ENCODE results near the gene JADE1.

JADE1 gene

GRCh38 chr4:128848461-128848860, 39.0 kb downstream of the JADE1 start:
- H3K36me3 ChIP-seq (ENCODE audit: low read depth), result peaks cover 73% of the 10 kb centered on the region
- no peak overlapping the region for H3K27ac ChIP-seq (ENCODE audit: poor library complexity, severe bottlenecking)
- no peaks in the 10 kb centered on the region for H3K9me3 ChIP-seq (ENCODE audit: severe bottlenecking)

GRCh38 chr4:128850252-128850651, 40.8 kb downstream of the JADE1 start:
- no peak for ATAC-seq (ENCODE audit: low read depth)
- Histone ChIP-seq H3K27me3 (ENCODE audit: insufficient read depth, poor library complexity, severe bottlenecking) (no peaks in the 10 kb centered on the region), H3K4me3 (ENCODE audit: severe bottlenecking) (no peak overlapping the region), H3K4me1 (ENCODE audit: insufficient read depth, poor library complexity, severe bottlenecking) (no peaks in the 10 kb centered on the region), H3K27ac (ENCODE audit: poor library complexity, severe bottlenecking) (no peak overlapping the region), H3K9me3 (ENCODE audit: severe bottlenecking) (no peaks in the 10 kb centered on the region), H3K36me3 (ENCODE audit: low read depth) (peaks cover 81% of the 10 kb centered on the region)
- no peak for DNase-seq (ENCODE audit: low spot score)
- TF ChIP-seq, protein P1, sequence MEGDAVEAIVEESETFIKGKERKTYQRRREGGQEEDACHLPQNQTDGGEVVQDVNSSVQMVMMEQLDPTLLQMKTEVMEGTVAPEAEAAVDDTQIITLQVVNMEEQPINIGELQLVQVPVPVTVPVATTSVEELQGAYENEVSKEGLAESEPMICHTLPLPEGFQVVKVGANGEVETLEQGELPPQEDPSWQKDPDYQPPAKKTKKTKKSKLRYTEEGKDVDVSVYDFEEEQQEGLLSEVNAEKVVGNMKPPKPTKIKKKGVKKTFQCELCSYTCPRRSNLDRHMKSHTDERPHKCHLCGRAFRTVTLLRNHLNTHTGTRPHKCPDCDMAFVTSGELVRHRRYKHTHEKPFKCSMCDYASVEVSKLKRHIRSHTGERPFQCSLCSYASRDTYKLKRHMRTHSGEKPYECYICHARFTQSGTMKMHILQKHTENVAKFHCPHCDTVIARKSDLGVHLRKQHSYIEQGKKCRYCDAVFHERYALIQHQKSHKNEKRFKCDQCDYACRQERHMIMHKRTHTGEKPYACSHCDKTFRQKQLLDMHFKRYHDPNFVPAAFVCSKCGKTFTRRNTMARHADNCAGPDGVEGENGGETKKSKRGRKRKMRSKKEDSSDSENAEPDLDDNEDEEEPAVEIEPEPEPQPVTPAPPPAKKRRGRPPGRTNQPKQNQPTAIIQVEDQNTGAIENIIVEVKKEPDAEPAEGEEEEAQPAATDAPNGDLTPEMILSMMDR (IDR thresholded peaks at IDR 0.05; ENCODE audit: poor library complexity, severe bottlenecking), result no peak

More at GRCh38 chr4:128848461-128848860, 39.0 kb downstream of the JADE1 start:
- DNase-seq (ENCODE audit: low spot score) (no peak), ATAC-seq (ENCODE audit: low read depth) (no peak)
- Histone ChIP-seq H3K4me1 (ENCODE audit: insufficient read depth, poor library complexity, severe bottlenecking) (no peaks in the 10 kb centered on the region), H3K27me3 (ENCODE audit: insufficient read depth, poor library complexity, severe bottlenecking) (no peaks in the 10 kb centered on the region), H3K4me3 (ENCODE audit: severe bottlenecking) (no peak overlapping the region)
- TF ChIP-seq, protein P1 (IDR thresholded peaks at IDR 0.05; ENCODE audit: poor library complexity, severe bottlenecking), result no peak

DNA sequence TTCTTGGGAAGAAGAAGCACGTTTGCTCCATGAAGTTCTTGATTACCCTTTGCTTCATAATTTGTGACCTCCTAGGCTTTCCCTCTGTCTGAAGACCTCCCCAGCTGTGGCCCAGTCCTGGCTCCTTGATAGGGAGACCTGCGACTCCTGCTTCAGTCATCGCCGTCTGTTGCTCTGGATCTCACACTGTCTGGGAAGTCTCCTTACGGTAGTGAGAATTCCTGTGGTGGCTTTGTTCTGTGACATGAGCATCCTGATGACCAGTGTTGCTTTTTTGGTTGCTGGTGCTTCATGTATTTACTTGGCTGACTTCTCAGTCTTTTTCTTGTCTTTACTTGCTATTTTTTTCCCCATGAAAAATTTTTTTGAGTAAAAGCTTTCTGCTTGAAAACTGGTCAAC, 44.2 kb downstream of the JADE1 start:
- no peak for ATAC-seq (ENCODE audit: low read depth)
- H3K9me3 ChIP-seq (ENCODE audit: severe bottlenecking), result no peaks in the 10 kb centered on the region
- H3K27me3 ChIP-seq (ENCODE audit: insufficient read depth, poor library complexity, severe bottlenecking), result no peaks in the 10 kb centered on the region
- DNase-seq (ENCODE audit: low spot score), result no peak
- no peak overlapping the region for H3K27ac ChIP-seq (ENCODE audit: poor library complexity, severe bottlenecking)
- H3K36me3 ChIP-seq (ENCODE audit: low read depth), result peaks cover 85% of the 10 kb centered on the region
- no peak overlapping the region for H3K4me3 ChIP-seq (ENCODE audit: severe bottlenecking)
- H3K4me1 ChIP-seq (ENCODE audit: insufficient read depth, poor library complexity, severe bottlenecking), result no peaks in the 10 kb centered on the region
- TF ChIP-seq, protein P1 (IDR thresholded peaks at IDR 0.05; ENCODE audit: poor library complexity, severe bottlenecking), result no peak

GRCh38 chr4:128854433-128854832, 44.9 kb downstream of the JADE1 start:
- Histone ChIP-seq H3K27me3 (ENCODE audit: insufficient read depth, poor library complexity, severe bottlenecking) (no peaks in the 10 kb centered on the region), H3K27ac (ENCODE audit: poor library complexity, severe bottlenecking) (no peak overlapping the region), H3K9me3 (ENCODE audit: severe bottlenecking) (no peaks in the 10 kb centered on the region), H3K4me1 (ENCODE audit: insufficient read depth, poor library complexity, severe bottlenecking) (no peaks in the 10 kb centered on the region), H3K4me3 (ENCODE audit: severe bottlenecking) (no peak overlapping the region), H3K36me3 (ENCODE audit: low read depth) (peaks cover 78% of the 10 kb centered on the region)
- no peak for DNase-seq (ENCODE audit: low spot score)
- TF ChIP-seq, protein P1 (IDR thresholded peaks at IDR 0.05; ENCODE audit: poor library complexity, severe bottlenecking), result no peak
- ATAC-seq (ENCODE audit: low read depth), result no peak

GRCh38 chr4:128855621-128856020, 46.1 kb downstream of the JADE1 start:
- Histone ChIP-seq H3K36me3 (ENCODE audit: low read depth) (peaks cover 80% of the 10 kb centered on the region), H3K27me3 (ENCODE audit: insufficient read depth, poor library complexity, severe bottlenecking) (no peaks in the 10 kb centered on the region), H3K27ac (ENCODE audit: poor library complexity, severe bottlenecking) (no peak overlapping the region), H3K4me3 (ENCODE audit: severe bottlenecking) (no peak overlapping the region), H3K4me1 (ENCODE audit: insufficient read depth, poor library complexity, severe bottlenecking) (no peaks in the 10 kb centered on the region), H3K9me3 (ENCODE audit: severe bottlenecking) (no peaks in the 10 kb centered on the region)
- TF ChIP-seq, protein P1 (IDR thresholded peaks at IDR 0.05; ENCODE audit: poor library complexity, severe bottlenecking), result no peak
- DNase-seq (ENCODE audit: low spot score), result no peak
- ATAC-seq (ENCODE audit: low read depth), result no peak

All from RWPE2 (cell line).